Activated gamma-delta T cell (primary cell): ENCODE measurements around the gene EBPL.

Source experiments
- DNase-seq: peaks from one replicate; lab custom pipeline; 2025; lab: John Stamatoyannopoulos, UW

The EBPL gene

GRCh38 chr13:49676581-49677298 lies 14.5 kb downstream of the EBPL start:
- DNase-seq = no peak

DNA sequence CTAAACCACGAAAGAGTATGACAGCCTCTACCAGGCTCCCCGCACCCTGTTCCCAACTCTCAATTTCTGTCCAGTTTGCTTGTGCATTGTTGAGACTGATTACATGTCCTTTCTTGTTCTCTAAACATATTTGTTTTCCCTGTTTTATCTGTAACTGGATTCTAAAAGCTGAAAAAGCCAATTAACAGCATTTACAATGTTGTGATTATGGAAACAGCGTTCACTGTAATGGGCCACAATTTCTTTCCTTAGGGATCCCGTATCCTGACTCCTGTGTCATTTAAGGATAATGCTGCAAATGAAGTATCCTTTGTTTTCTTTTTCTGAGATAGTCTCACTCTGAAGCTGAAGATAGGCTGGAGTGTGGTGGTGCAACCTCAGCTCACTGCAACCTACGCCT lies 20.5 kb downstream of the EBPL start:
- no peak for DNase-seq

DNA sequence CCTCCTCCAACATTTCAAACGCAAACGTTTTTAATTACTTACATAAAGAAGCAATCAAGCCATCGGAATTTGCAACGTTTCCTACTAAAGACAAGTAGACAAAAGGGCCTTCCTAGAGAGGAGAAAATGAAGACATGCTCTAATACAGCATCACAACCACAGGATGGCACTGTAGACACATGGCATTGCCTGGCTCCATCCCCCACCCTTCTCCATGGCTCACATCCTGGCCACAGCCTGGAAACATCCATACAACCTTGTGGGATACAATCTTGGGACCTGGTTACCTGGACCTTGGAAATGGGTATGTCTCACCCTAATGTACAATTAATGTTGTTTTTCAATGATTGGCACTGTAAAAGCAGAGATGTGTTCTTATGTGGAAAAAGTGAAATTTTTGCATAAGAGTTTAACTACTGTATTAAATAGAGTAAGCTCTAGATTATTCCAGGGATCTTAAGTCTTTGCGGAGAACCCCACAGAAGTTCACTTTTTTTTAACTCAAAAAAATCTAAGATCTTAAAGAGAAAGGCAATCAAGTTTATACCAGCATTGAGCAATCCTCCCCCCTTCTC lies 21.5 kb downstream of the EBPL start:
- DNase-seq = no peak

DNA sequence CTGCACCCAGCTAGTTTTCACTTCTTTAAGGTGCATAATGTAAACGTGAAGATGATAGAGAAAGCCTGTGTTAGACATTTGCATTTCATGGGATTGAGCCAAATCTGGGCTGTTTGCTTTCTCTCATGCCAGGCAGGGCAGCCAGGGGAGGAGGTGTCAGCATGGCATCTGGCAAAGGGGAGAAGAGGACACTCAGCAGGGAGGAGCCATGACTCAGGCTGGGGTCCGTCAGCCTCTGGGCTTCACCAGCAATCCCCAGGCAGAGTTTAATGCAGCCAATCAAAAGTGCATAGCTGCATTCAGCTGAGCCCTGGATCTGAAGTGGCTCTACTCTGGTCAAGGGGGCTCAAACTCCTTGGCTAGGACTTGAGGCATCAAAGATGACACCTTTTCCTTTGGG lies 23.5 kb downstream of the EBPL start:
- DNase-seq = no peak

GRCh38 chr13:49664606-49665005 lies 26.7 kb downstream of the EBPL start:
- DNase-seq = no peak

- no peak for DNase-seq
These were observed 34.0 kb downstream of the EBPL start for GRCh38 chr13:49657241-49657641.

DNA sequence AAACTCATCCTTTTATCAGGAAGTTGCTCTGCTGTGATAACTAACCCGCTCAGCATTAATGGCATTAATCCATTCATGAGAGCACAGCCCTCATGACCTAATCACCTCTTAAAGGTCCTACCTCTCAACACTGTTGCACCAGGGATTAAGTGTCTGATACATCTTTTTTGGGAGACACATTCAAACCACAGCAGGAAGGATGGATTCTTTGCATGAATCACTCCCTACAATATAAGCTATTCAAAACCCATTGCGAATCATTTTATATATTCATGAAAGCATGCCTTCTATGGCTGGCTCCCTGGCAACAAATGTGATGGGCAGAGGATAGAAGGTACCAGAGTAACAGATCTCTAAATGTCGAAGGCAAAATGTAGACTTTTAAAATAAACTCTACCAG lies 35.4 kb downstream of the EBPL start:
- no peak for DNase-seq

- DNase-seq = no peak
These were observed 37.3 kb downstream of the EBPL start for GRCh38 chr13:49654011-49654410.

DNA sequence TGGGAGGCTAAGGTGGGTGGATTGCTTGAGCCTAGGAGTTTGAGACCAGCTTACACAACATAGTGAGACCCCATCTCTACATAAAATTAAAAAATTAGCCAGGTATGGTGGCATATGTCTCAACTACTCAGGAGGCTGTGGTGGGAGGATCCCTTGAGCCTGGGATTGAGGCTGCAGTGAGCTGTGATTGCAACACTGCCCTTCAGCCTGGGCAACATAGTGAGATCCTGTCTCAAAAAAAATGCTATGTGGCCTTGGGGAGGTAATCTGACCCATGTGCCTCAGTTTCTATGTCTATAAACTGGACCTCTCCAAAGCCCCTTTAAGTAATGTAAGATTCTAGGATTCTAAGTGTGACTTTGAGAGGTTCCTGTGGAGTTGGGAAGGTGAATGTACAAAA lies 37.8 kb downstream of the EBPL start:
- DNase-seq = no peak

DNA sequence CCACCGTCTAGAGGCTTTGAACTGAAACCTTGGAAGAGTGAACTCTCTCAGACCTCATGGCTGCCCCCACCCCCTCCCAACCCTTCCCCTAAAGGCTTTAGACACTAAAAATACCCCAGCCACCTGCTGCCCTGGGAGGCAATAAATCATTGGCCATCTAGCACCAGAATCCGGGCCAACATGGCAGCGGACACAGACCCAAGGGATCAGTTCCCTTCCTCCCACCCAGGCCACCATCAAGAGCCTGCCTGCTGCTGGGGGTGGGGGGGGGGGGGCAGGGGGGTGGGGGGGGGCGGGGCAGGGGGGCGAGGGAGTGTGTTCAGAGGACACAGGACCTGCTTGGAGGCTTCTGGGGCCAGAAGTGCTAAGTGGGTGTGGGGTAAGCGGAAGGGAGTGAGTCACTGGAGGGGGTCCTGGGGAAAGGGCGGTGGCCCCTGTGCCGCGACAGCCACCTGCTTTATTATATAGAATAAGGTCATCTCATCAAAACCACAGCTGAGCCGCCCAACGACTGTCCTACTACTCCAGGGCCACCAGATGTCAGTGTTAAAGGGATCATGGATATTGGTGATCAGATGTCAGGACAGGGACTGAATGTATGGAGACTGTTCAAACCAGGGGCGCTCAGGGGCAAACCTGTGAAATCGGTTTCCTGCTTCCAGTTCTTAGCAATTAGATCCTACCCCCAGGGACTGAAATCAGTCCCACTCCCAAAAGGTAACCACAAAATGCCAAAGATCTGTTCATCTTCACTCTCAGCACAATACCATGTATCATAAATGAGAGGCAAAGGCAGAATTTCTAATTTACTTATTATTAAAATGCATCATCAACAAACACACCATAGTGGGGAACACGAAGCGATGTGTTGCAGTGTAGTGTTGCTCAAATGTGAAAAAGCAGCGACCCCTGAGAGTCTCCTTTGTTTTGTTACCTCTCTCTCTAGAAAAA lies 38.7 kb downstream of the EBPL start:
- DNase-seq = no peak

GRCh38 chr13:49651570-49652354 lies 39.5 kb downstream of the EBPL start:
- DNase-seq = no peak

DNA sequence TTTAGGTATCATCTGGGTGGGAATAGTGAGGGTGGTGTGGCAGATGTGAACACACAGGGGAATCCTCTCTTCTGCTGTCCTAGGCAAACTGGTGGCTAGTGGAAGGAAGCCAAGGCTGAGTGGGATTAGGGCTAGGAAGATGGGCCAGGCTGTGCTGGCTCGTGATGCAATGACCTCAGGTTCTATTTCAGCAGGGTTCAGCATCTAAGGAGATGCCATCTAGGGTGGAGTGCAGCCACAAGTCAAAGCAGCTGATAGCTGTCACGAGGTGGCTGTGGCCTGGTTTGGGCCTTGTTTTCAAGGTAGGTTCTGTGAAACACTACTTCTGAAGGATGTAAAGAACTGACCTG lies 41.3 kb downstream of the EBPL start:
- no peak for DNase-seq

DNA sequence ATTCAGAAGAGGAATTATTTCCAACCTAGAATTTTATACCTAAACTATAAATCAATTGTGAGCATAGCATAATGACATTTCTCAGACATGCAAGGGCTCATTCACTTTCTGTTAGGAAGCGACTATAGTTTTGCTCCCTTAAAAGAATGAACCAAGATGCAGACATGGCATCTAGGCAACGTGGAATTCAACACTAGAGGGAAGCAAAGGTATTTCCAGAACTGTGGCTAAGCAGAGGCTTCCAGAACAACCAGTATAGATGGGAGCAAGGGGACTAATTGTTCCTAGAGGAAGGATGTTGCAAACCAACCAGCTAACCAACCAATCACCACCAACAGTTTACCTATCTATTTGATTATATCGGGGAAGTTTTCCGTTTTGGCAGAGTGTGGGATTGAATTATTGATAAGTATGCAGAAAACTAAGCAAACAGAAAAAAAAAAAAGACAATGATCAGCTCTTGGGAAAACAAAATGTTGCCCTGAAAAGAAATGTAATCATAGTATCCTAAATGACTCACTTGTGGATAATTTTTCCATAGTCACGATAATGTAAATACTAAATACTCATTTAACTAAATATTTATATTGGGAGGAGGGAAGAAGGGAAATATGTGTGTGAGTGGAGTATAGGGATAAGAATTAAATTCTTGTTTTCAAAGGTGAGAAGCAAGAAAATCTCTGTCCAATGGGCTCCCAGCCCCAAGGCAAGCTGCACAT lies 41.9 kb downstream of the EBPL start:
- no peak for DNase-seq

DNA sequence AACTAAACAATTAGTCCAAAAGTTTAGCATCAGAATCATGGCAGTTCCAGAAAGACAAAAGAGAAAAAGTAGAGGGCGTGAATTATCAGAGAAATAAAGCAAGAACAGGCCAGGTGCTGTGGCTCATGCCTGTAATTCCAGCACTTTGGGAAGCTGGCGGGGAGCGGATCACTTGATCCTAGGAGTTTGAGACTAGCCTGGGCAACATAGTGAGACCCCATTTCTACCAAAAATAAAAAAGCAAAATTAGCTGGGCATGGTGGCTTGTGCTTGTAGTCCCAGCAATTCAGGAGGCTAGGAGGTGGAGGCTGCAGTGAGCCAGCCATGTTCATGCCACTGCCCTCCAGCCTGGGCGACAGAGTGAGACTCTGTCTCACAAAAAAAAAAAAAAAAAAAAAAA lies 44.6 kb downstream of the EBPL start:
- no peak for DNase-seq

DNA sequence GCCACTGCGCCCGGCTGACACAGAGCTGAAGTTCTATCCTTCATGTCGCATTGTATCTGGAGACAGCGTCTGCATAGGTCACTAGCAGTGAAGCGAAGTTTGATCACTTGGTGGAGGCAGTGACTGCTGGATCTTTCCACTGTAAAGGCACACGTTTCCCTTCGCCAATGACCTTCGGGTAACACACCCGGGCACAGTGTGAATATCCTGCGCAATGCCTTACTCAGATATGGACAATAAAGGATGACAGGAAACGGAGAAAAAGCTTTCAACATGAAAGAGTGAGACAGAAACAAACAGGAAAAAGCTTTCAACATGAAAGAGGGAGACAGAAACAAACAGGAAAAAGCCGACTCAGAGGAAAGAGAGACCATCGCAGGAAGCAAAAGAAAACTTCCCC lies 45.8 kb downstream of the EBPL start:
- no peak for DNase-seq

DNA sequence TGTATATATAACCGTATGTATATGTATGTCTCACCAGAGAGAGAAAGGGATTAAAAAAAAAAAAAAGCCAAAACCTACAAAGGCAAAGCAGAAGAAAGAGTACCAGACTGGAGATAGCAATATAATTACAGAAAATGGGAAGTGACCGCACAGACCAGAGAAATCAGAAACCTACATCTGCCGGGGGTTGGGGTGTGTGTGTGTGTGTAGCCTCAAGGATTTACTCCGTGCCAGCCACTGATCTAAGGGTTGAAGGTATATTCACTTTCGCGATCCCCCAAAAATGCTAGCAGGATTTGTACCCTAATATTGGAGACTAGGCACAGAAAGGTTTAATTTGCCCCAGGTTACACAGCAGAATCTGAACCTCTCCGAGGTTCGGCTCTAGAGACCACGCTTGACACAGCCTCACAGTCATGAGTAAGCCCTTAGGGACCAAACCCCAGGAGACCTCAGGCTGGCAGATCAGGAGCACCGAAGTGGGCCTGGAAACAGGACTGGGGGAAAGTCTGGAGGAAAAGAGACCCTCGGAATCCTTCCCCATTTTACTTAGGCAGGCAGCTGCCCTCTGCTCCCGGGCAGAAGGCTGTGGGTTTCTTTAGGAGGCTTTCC lies 48.1 kb downstream of the EBPL start:
- DNase-seq = no peak

DNA sequence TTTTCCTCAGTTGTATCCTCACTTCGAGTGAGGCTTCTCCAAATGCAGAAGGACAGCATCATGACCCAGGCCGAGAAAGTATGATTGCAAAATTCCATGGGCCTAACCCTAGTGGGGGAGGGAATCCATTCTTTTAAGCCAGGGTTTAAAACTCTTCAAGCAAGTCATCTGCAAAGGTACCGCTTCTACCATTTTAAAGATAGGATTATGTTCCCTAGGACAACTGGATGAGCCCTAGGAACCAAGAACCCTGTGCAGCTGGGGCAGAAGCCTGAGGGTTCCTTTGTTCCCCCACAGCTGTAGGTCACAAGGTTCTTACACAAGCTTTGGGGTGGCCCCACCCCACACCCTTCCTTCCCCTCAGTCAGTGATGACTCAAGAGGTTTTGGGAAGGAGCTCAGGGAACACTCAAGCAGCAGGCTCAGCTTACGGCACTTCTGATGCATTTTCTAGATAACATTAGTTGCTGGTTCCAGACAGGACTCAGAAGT lies 49.4 kb downstream of the EBPL start:
- DNase-seq = no peak

GRCh38 chr13:49638744-49639072 lies 52.6 kb downstream of the EBPL start:
- DNase-seq = no peak

GRCh38 chr13:49638030-49638743 lies 53.1 kb downstream of the EBPL start:
- no peak for DNase-seq

DNA sequence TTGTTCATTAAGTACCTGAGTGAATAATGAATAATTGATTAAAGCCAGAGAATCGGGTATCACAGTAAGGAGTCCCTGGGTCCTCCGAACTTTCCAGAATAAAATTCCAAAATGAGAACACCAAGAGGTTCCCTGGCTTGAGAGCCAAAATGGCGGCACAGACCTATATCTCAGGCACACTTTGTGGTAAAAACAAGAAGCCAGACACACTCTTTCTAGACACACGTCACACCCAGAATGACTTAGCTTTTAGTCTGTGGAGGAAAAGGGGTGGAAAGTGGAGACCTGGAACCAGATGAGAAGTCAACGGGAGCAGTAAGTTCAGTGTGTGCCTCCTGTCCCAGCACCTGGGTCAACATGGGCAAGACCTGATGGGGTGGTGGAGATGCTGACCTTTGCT lies 54.6 kb downstream of the EBPL start:
- DNase-seq = no peak
